Body of pancreas (tissue), 4 donors: Measurements from ENCODE around the gene LARP1B. TPM values are rescaled to one million over a fixed set of nuclear protein-coding genes. Genes with fewer than 3 reads are reported as not detected.
"Not testable (repeated sequence)": the region's sequence is repeated elsewhere in the genome, so short reads cannot be mapped to it uniquely, and the experiment has no call there.

Experiments
- ATAC-seq: fragments of 150-250 bp; one replicate; pipeline ENCODE4 v1.9.1; 2016
- DNase-seq, 4 donors: peaks; one replicate each; pipeline ENCODE4 v3.0.0-alpha.2; 2019
- H3K27ac ChIP-seq, 4 donors: fragments of 200-600 bp; sonication (generic); 1 replicate in 3 of 4; 2 replicates in 1 of 4; pipeline versions ENCODE4 v1.5.1 to v1.6.1; 2016 to 2019; ENCODE audit warnings: mild to moderate bottlenecking in 1 of 4, mixed read lengths in 1 of 4, moderate library complexity in 1 of 4
- H3K27me3 ChIP-seq, 2 donors: fragments of 200-600 bp; sonication (generic); one replicate each; pipeline ENCODE4 v1.6.0; 2016; ENCODE audit warnings: mild to moderate bottlenecking in 1 of 2
- H3K36me3 ChIP-seq, 2 donors: fragments of 200-600 bp; sonication (generic); replicated peaks in 1 of 2; 2 replicates each; pipeline ENCODE4 v1.5.1; 2016; ENCODE audit warnings: low read depth in 2 of 2; ENCODE audit not compliant: insufficient read depth in 1 of 2
- H3K4me1 ChIP-seq: fragments of 200-600 bp; sonication (generic); one replicate; pipeline ENCODE4 v1.6.0; 2016
- H3K4me3 ChIP-seq, 2 donors: fragments of 200-600 bp; sonication (generic); 1 replicate in 1 of 2; 2 replicates in 1 of 2; pipeline ENCODE4 v1.5.1; 2016 to 2019
- H3K9me3 ChIP-seq, 3 donors: fragments of 200-600 bp; sonication (generic); 1 replicate in 2 of 3; 2 replicates in 1 of 3; pipeline ENCODE4 v1.5.1; 2016
- CTCF ChIP-seq, 7 experiments: fragments of 450-650 bp in 4 of 7; fragments of 200-600 bp in 3 of 7; sonication (generic) in 3 of 7; IDR thresholded peaks; one replicate each; pipeline ENCODE4 v1.5.1; 2016 to 2019; ENCODE audit warnings: antibody characterized with exemption in 7 of 7
- POLR2A ChIP-seq, 3 donors: fragments of 450-650 bp; IDR thresholded peaks; one replicate each; pipeline ENCODE4 v1.6.1; 2016; ENCODE audit warnings: antibody characterized with exemption in 3 of 3, mild to moderate bottlenecking in 2 of 3
- WGBS, 2 donors: methylation state at CpG; one replicate each; pipeline ENCODE4 v1.1.5; 2017; 5-methylcytosine and 5-hydroxymethylcytosine counted together
- intact Hi-C: fragments of 100-400 bp; cut with DNase I; formaldehyde crosslinking; loops from one replicate; pipeline ENCODE4 v1.15.1; 2023
- total RNA-seq, 2 donors: library from RNA; depleted of rRNA; stranded (reverse); fragments of >200 nt; gene quantifications; one replicate each; pipeline ENCODE4 v1.1.0, GENCODE V29; 2016

LARP1B gene
- total RNA-seq, 2 donors from 2014 or later, result 49.8 to 79.8 TPM

DNA sequence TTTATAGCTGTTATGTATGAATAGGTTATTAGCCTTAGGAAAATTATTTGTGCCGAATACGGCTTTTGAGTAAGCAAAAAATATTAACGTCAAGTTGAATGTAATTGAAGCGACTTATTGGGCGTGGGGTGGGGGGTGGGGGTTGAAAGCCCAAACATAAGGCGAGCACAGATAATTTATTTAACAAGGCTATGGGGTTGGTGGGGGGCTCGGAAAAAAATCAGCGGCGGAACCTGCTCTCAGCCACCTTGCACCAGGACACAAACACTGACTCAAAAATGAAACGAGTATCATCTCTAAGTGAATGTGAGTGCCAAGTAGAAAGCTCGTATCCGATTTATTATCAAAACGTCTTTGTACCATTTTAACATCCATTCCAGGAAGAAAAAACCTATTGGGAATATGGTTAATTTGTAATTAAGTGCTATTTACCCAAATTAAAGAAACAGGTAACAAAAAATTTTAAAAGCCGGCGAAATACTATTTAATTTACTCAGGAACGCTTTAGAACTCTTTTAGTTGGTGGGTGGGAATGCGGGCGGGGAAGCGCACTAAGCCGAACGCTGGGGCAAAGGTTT, 902 bp upstream of the LARP1B start:
- no peaks in the 10 kb centered on the region for H3K9me3 ChIP-seq
- DNase-seq (no peak), ATAC-seq (no peak)
- peak overlapping the region; percentile 97 to 100 (median 100) for H3K27ac ChIP-seq
- H3K4me1 ChIP-seq, result peaks cover 26% of the 10 kb centered on the region
- intact Hi-C loops, result no loop called here
- no peaks in the 10 kb centered on the region for H3K27me3 ChIP-seq
- peak overlapping the region in 1 of 2 donors; percentile 10 for H3K4me3 ChIP-seq
- H3K36me3 ChIP-seq, result no peaks in the 10 kb centered on the region
- TF ChIP-seq POLR2A (IDR thresholded peaks at IDR 0.05) (no peak), CTCF (IDR thresholded peaks at IDR 0.05) (no peak)
- 6 to 10% methylated on average over 21 of the region's 21 CpGs for WGBS, 2 donors

DNA sequence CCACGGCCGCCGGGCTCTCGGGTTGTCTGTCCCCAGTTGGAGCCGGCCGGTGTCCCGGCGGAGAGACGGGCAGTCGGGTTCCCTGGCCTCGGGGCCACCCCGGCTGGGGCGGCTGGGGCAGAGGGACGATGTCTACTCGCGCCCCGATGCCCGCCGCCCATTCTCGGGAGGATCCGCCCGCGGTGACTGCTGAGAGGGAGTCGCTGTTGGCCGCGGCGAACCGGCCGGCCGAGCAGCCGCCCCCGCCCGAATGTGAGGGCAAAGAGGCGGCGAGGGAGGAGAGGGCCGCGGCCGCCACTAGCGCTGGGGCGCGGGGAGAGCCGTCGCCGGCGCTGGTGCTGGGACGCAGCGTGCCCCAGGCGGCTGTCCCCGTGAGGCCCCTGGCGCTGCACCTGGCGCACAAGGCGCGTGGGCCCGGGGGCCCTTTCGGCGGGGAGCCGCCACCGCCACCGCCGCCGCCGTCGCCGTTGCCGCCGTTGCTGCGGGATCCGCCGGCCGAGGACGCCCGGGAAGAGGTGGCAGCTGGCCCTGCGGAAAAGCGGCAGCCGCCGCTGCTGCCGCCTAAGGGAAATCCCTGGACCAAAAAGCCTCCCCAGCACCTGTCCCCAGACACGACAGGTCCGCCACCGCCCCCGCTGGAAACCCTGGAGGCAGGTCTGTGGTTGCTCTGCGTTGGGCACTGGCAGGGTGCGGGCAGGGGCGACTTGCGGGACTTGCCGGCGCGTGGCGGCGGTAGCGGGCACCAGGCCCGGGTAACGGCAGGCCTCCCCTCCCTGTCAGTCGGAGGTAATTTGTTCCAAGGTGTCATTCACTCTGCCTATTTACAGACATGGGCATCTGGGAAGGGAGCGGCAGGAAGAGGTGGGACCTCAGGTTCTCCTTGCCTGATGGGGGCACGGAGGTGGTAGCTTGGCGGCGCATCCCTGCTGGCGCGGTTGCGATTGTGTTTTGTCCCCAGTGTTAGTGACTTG, 739 bp downstream of the LARP1B start:
- intact Hi-C loops, result no loop called here
- H3K27me3 ChIP-seq, result no peaks in the 10 kb centered on the region
- H3K27ac ChIP-seq, result peak overlapping the region; percentile 97 to 100 (median 100)
- no peaks in the 10 kb centered on the region for H3K9me3 ChIP-seq
- H3K36me3 ChIP-seq, result no peaks in the 10 kb centered on the region
- peak; percentile 71 to 78 (median 75) for DNase-seq
- peak overlapping the region; percentile 36 to 85 for H3K4me3 ChIP-seq
- WGBS, 2 donors, result 0 to 1% methylated on average over 18 to 70 of the region's 101 CpGs
- H3K4me1 ChIP-seq, result peaks cover 29% of the 10 kb centered on the region
- peak; percentile 18 for ATAC-seq
- TF ChIP-seq POLR2A (IDR thresholded peaks at IDR 0.05) (peak; percentile 46 to 74 (median 72)), CTCF (IDR thresholded peaks at IDR 0.05) (peak in 3 of 7 experiments; percentile 5 to 23 (median 16))

GRCh38 chr4:128066453-128066820, 5.3 kb downstream of the LARP1B start:
- H3K4me3 ChIP-seq, ATAC-seq: not testable (repeated sequence)
- 92 to 94% methylated on average over 10 of the region's 10 CpGs for WGBS, 2 donors

GRCh38 chr4:128068918-128069317, 7.8 kb downstream of the LARP1B start:
- H3K36me3 ChIP-seq, result no peaks in the 10 kb centered on the region
- intact Hi-C loops, result no loop called here
- H3K27me3 ChIP-seq, result no peaks in the 10 kb centered on the region
- ATAC-seq (no peak), DNase-seq (no peak)
- H3K4me1 ChIP-seq, result peaks cover 24% of the 10 kb centered on the region
- no peak overlapping the region for H3K4me3 ChIP-seq
- 78 to 82% methylated on average over 3 of the region's 3 CpGs for WGBS, 2 donors
- TF ChIP-seq CTCF (IDR thresholded peaks at IDR 0.05) (no peak), POLR2A (IDR thresholded peaks at IDR 0.05) (no peak)
- H3K27ac ChIP-seq, result no peak overlapping the region
- no peaks in the 10 kb centered on the region for H3K9me3 ChIP-seq

More at GRCh38 chr4:128066453-128066820, 5.3 kb downstream of the LARP1B start:
- intact Hi-C loops, H3K9me3 ChIP-seq, DNase-seq, H3K36me3 ChIP-seq, H3K27ac ChIP-seq, H3K27me3 ChIP-seq: not testable (repeated sequence)
- H3K4me1 ChIP-seq, result peaks cover 34% of the 10 kb centered on the region

DNA sequence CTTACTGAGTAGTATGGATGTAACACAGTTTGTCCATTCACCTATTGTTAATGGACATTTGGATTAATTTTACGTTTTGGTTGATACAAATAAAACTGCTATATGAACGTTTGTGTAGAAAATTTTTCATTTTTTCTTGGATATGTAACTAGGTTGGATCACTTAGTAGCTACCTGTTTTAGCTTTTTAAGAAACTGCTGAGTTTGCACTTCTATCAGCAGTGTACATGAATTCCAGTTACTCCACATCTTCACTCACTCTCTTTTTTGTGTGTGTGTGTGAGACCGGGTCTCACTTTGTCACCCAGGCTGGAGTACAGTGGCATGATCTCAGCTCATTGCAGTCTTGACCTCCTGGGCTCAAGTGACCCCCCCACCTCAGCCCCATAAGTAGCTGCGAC, 15.4 kb downstream of the LARP1B start:
- no peak overlapping the region for H3K27ac ChIP-seq
- DNase-seq (no peak), ATAC-seq (no peak)
- WGBS, 2 donors, result 74 to 86% methylated on average over 4 of the region's 4 CpGs
- H3K4me3 ChIP-seq, result no peak overlapping the region
- TF ChIP-seq POLR2A (IDR thresholded peaks at IDR 0.05), result no peak
- no peak for TF ChIP-seq CTCF (IDR thresholded peaks at IDR 0.05)
- H3K4me1 ChIP-seq, result no peaks in the 10 kb centered on the region
- no peaks in the 10 kb centered on the region for H3K27me3 ChIP-seq
- no peaks in the 10 kb centered on the region for H3K9me3 ChIP-seq
- intact Hi-C loops, result no loop called here
- peaks cover 5 to 14% of the 10 kb centered on the region in 2 donors for H3K36me3 ChIP-seq

DNA sequence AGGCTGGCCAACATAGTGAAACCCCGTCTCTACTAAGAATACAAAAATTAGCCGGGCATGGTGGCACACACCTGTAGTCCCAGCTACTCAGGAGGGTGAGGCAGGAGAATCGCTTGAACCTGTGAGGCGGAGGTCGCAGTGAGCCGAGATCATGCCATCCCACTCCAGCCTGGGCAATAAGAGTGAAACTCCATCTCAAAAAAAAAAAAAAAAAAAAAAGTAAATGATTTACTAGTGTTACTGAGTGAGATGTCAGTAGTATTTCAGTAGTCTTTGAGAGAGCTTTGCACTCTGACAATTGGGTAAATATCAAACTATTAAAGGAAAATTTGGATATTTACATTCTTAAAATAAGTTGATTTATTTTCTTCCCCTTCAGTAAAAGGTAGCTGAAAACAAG, 34.2 kb downstream of the LARP1B start:
- DNase-seq, H3K4me3 ChIP-seq, H3K9me3 ChIP-seq, intact Hi-C loops, H3K27me3 ChIP-seq, H3K27ac ChIP-seq, ATAC-seq, H3K4me1 ChIP-seq: not testable (repeated sequence)
- WGBS, 2 donors, result 81 to 84% methylated on average over 6 of the region's 6 CpGs
- peaks cover 6 to 11% of the 10 kb centered on the region in 2 donors for H3K36me3 ChIP-seq
